Neural crest cell (in vitro differentiated cells): ENCODE data around the gene FRMD6. TPM values are rescaled to one million over a fixed set of nuclear protein-coding genes. Genes with fewer than 3 reads are reported as not detected.

ENCODE experiments used
- DNase-seq: peaks from one replicate; pipeline ENCODE4 v3.0.0; 2021; ENCODE audit warnings: low read depth, mixed read lengths, low spot score
- H3K27ac Mint-ChIP-seq: one replicate; pipeline ENCODE4 v1.8.0; 2021; ENCODE audit warnings: mild to moderate bottlenecking, mixed read lengths; ENCODE audit not compliant: unreplicated experiment
- H3K27me3 Mint-ChIP-seq: 2 replicates; pipeline ENCODE4 v1.8.0; 2021; ENCODE audit warnings: low read depth, mild to moderate bottlenecking, mixed read lengths
- H3K36me3 Mint-ChIP-seq: 2 replicates; pipeline ENCODE4 v1.8.0; 2021; ENCODE audit warnings: low read depth, mild to moderate bottlenecking, mixed read lengths
- H3K4me1 Mint-ChIP-seq: 2 replicates; pipeline ENCODE4 v1.8.0; 2021; ENCODE audit warnings: mixed read lengths
- H3K4me3 Mint-ChIP-seq: one replicate; pipeline ENCODE4 v1.8.0; 2021; ENCODE audit warnings: mild to moderate bottlenecking, mixed read lengths
- H3K9me3 Mint-ChIP-seq: 2 replicates; pipeline ENCODE4 v1.8.0; 2021; ENCODE audit warnings: mixed read lengths
- total RNA-seq: library from RNA; stranded (reverse); gene quantifications from 2 replicates; pipeline ENCODE4 v1.2.1, GENCODE V29; 2021
- TF ChIP-seq, protein P1 (sequence below): fragments of 200-600 bp; sonication (generic); conservative IDR thresholded peaks from 2 replicates; pipeline ENCODE4 v1.5.0; 2021; ENCODE audit warnings: antibody characterized with exemption, mild to moderate bottlenecking

FRMD6 gene
- total RNA-seq, 1 donor from 2014 or later = 38.0 TPM

DNA sequence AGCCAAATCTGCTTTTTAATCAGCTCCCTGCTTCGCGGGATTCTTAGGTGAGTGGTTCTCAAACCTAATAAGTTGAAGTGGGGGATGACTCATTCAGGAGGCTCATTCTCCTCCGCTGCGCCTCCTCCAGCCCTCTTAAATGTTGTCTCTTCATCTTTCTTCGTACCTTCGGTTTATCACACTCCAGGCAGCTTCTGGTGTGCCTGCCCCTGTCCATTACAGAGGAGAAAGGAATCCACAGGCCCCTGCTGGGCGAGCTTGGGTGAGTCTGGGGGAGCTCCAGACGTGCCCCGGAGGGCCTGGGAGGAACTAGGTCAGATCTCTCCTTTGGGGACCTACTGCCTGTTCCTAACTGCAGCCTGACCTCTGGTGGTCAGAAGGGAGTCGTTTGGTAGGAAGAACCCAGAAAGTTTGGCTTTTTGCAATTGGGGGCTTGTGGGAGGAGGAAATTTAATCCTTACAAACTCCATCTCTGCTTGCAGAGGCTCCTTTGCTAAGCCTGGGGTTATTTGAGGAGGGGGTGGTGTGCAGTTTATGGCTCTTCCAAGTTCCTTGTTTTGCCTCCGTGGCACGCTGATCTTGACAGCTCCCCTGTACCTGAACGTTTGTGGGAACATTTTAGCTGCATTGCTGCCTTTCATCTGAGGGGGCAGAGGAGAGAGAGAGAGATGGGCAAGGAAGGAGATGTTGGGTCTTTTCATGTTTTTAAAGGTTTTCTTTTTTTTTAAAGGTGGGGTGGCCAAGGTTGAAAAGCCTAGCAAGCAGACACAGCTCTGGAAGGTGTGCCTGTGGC is 124.6 kb downstream of the FRMD6 start:
- Mint-ChIP-seq H3K27me3 (no peaks in the 10 kb centered on the region), H3K4me3 (no peak overlapping the region), H3K36me3 (no peaks in the 10 kb centered on the region), H3K9me3 (peaks cover 2% of the 10 kb centered on the region), H3K27ac (no peak overlapping the region), H3K4me1 (peaks cover 18% of the 10 kb centered on the region)
- TF ChIP-seq, protein P1, sequence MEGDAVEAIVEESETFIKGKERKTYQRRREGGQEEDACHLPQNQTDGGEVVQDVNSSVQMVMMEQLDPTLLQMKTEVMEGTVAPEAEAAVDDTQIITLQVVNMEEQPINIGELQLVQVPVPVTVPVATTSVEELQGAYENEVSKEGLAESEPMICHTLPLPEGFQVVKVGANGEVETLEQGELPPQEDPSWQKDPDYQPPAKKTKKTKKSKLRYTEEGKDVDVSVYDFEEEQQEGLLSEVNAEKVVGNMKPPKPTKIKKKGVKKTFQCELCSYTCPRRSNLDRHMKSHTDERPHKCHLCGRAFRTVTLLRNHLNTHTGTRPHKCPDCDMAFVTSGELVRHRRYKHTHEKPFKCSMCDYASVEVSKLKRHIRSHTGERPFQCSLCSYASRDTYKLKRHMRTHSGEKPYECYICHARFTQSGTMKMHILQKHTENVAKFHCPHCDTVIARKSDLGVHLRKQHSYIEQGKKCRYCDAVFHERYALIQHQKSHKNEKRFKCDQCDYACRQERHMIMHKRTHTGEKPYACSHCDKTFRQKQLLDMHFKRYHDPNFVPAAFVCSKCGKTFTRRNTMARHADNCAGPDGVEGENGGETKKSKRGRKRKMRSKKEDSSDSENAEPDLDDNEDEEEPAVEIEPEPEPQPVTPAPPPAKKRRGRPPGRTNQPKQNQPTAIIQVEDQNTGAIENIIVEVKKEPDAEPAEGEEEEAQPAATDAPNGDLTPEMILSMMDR = peak; percentile 70
- DNase-seq = peak; percentile 50

DNA sequence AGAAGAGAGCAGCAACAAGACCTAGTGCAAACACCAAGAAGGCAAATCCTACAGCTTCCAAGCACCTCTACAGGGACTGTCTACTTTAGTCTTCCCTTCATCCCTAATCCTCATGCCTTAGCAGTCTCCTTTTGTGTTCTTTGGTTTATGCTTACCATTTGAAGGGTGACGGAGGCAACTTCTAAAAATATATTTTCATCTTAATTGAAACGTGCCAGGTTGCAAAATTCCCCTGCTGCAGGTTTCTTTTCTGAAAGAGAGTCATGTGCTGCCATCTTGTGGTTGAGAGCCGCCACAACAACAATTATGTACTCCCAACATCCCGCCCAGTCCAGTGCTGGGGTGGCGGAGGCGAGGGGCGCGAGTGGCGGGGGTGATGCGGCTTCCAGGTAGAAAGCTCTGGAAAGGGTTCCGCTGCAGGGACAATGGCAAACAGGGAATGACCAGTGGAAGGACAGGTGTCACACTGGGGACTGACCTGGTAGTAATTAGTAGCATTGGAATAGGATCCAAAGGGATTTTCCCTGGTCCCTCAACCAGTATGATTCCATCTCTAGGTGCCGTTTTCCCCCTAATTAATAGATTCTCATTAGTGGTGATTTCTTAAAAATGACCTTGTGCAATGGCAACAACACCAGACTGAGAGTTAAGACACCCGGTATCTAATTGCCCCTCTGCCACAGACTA is 128.4 kb downstream of the FRMD6 start:
- DNase-seq = peak; percentile 70
- no peak overlapping the region for H3K27ac Mint-ChIP-seq

More for the DNA sequence above, 128.4 kb downstream of the FRMD6 start:
- H3K27me3 Mint-ChIP-seq = no peaks in the 10 kb centered on the region
- H3K36me3 Mint-ChIP-seq = peaks cover 3% of the 10 kb centered on the region
- H3K4me3 Mint-ChIP-seq = no peak overlapping the region
- peaks cover 18% of the 10 kb centered on the region for H3K4me1 Mint-ChIP-seq
- peaks cover 2% of the 10 kb centered on the region for H3K9me3 Mint-ChIP-seq
- TF ChIP-seq, protein P1 = peak; percentile 96

Other genes with a start within 250 kb of the FRMD6 start
- gene GNG2, start 208.7 kb downstream of the FRMD6 start, total RNA-seq = 163 and 174 TPM in 2 replicates